Tibial nerve (tissue), 4 donors: ENCODE measurements around the gene WDR81. TPM values are rescaled to one million over a fixed set of nuclear protein-coding genes. Genes with fewer than 3 reads are reported as not detected.

ENCODE experiments used
- DNase-seq, 2 donors: peaks; one replicate each; pipeline ENCODE4 v3.0.0-alpha.2; 2019; ENCODE audit warnings: low spot score in 2 of 2
- H3K27ac ChIP-seq, 4 donors: fragments of 200-600 bp; sonication (generic) in 3 of 4; one replicate each; pipeline ENCODE4 v1.5.1; 2017 to 2019; ENCODE audit warnings: mild to moderate bottlenecking in 1 of 4
- H3K27me3 ChIP-seq, 2 donors: fragments of 200-600 bp; sonication (generic) in 1 of 2; one replicate each; pipeline versions ENCODE4 v1.5.1 to v1.6.0; 2017 to 2019
- H3K36me3 ChIP-seq, 3 donors: fragments of 200-600 bp; sonication (generic); one replicate each; pipeline ENCODE4 v1.5.1; 2018 to 2019
- H3K4me1 ChIP-seq, 4 donors: fragments of 200-600 bp; sonication (generic) in 3 of 4; one replicate each; pipeline ENCODE4 v1.5.1; 2017 to 2019
- H3K4me3 ChIP-seq, 4 donors: fragments of 200-600 bp; sonication (generic) in 3 of 4; one replicate each; pipeline ENCODE4 v1.5.1; 2017 to 2019; ENCODE audit warnings: mild to moderate bottlenecking in 1 of 4, moderate library complexity in 1 of 4
- H3K9me3 ChIP-seq, 4 donors: fragments of 200-600 bp; sonication (generic) in 3 of 4; one replicate each; pipeline ENCODE4 v1.5.1; 2017 to 2019
- EP300 ChIP-seq, 2 donors: sonication (generic); formaldehyde crosslinking; IDR thresholded peaks; one replicate each; pipeline ENCODE4 v1.6.1; 2017; ENCODE audit warnings: antibody characterized with exemption in 2 of 2, mild to moderate bottlenecking in 1 of 2
- POLR2A ChIP-seq, 2 donors: fragments of 450-650 bp; IDR thresholded peaks; one replicate each; pipeline ENCODE4 v1.6.1; 2017; ENCODE audit warnings: antibody characterized with exemption in 2 of 2, mild to moderate bottlenecking in 2 of 2, moderate library complexity in 2 of 2
- WGBS, 2 donors: methylation state at CpG; one replicate each; pipeline ENCODE4 v1.1.5; 2018; 5-methylcytosine and 5-hydroxymethylcytosine counted together
- total RNA-seq, 4 donors: library from RNA; depleted of rRNA; stranded (reverse); fragments of >200 nt; gene quantifications; one replicate each; pipeline ENCODE4 v1.1.0, GENCODE V29; 2016
- TF ChIP-seq, protein P1 (sequence below), 5 experiments: fragments of 200-600 bp in 3 of 5; fragments of 450-650 bp in 2 of 5; sonication (generic) in 3 of 5; IDR thresholded peaks; one replicate each; pipeline ENCODE4 v1.5.1; 2016 to 2019; ENCODE audit warnings: antibody characterized with exemption in 5 of 5, mild to moderate bottlenecking in 3 of 5, moderate library complexity in 2 of 5

WDR81 gene
- total RNA-seq, 4 donors from 2014 or later, result 54.4 to 111 (median 92.0) TPM

DNA sequence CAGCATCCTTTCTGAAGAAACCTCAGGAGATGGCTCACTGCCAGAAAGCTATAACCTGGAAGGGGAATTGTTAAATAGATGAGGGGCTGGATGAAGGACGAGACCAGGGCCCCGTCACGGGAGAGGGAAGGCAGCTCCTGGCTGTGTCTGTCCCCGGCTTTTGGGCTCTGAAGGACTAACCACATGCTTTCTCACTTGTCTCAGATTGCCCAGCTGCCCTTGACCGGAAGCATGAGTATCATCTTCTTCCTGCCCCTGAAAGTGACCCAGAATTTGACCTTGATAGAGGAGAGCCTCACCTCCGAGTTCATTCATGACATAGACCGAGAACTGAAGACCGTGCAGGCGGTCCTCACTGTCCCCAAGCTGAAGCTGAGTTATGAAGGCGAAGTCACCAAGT is 51.8 kb downstream of the WDR81 start:
- Histone ChIP-seq H3K4me3 (no peak overlapping the region), H3K36me3 (peaks cover 0 to 82% (median 4%) of the 10 kb centered on the region in 3 donors), H3K27me3 (no peaks in the 10 kb centered on the region), H3K9me3 (no peaks in the 10 kb centered on the region), H3K4me1 (peaks cover 0 to 54% (median 22%) of the 10 kb centered on the region in 4 donors), H3K27ac (peak overlapping the region in 2 of 4 donors; percentile 79 to 92)
- DNase-seq, result no peak
- TF ChIP-seq, protein P1, sequence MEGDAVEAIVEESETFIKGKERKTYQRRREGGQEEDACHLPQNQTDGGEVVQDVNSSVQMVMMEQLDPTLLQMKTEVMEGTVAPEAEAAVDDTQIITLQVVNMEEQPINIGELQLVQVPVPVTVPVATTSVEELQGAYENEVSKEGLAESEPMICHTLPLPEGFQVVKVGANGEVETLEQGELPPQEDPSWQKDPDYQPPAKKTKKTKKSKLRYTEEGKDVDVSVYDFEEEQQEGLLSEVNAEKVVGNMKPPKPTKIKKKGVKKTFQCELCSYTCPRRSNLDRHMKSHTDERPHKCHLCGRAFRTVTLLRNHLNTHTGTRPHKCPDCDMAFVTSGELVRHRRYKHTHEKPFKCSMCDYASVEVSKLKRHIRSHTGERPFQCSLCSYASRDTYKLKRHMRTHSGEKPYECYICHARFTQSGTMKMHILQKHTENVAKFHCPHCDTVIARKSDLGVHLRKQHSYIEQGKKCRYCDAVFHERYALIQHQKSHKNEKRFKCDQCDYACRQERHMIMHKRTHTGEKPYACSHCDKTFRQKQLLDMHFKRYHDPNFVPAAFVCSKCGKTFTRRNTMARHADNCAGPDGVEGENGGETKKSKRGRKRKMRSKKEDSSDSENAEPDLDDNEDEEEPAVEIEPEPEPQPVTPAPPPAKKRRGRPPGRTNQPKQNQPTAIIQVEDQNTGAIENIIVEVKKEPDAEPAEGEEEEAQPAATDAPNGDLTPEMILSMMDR (IDR thresholded peaks at IDR 0.05), result no peak
- TF ChIP-seq EP300 (IDR thresholded peaks at IDR 0.05) (no peak), POLR2A (IDR thresholded peaks at IDR 0.05) (no peak)
- 85 to 88% methylated on average over 10 of the region's 10 CpGs for WGBS, 2 donors

GRCh38 chr17:1776857-1777256 is 52.4 kb downstream of the WDR81 start:
- TF ChIP-seq, protein P1 (IDR thresholded peaks at IDR 0.05), result no peak
- TF ChIP-seq EP300 (IDR thresholded peaks at IDR 0.05), result no peak
- TF ChIP-seq POLR2A (IDR thresholded peaks at IDR 0.05), result no peak
- H3K27me3 ChIP-seq, result no peaks in the 10 kb centered on the region
- H3K4me3 ChIP-seq, result no peak overlapping the region
- peaks cover 0 to 82% (median 4%) of the 10 kb centered on the region in 3 donors for H3K36me3 ChIP-seq
- no peak for DNase-seq
- H3K9me3 ChIP-seq, result no peaks in the 10 kb centered on the region
- H3K27ac ChIP-seq, result peak overlapping the region in 2 of 4 donors; percentile 79 to 92
- WGBS, 2 donors, result 90 to 93% methylated on average over 7 of the region's 7 CpGs
- H3K4me1 ChIP-seq, result peaks cover 0 to 59% (median 26%) of the 10 kb centered on the region in 4 donors

- Histone ChIP-seq H3K4me3 (peak overlapping the region in 1 of 4 donors; percentile 4), H3K27me3 (no peaks in the 10 kb centered on the region), H3K9me3 (no peaks in the 10 kb centered on the region), H3K36me3 (peaks cover 0 to 77% (median 4%) of the 10 kb centered on the region in 3 donors), H3K4me1 (peaks cover 0 to 59% (median 33%) of the 10 kb centered on the region in 4 donors), H3K27ac (peak overlapping the region; percentile 62 to 98 (median 87))
- peak; percentile 90 to 97 for DNase-seq
- WGBS, 2 donors, result 48% methylated on average over 8 of the region's 8 CpGs
- peak; percentile 40 to 88 for TF ChIP-seq EP300 (IDR thresholded peaks at IDR 0.05)
- TF ChIP-seq, protein P1 (IDR thresholded peaks at IDR 0.05), result no peak
Measured at GRCh38 chr17:1779571-1780131, 55.1 kb downstream of the WDR81 start.

DNA sequence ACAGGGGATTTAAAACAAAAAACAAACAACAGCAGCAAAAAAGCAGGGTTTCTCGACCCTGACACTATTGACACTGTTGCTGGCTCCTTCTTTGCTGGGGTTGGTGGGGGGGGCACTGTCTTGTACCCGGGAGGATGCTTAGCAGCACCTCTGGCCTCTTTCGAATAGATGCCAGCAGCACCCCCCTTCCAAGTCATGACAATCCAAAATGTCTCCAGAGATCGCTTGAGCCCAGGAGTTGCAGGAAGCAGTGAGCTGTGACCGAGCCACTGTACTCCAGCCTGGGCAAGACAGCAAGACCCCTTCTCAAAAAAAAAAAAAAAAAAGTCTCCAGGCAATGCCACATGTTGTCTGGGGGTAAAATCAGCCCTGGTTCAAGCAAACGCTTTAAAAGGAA is 57.7 kb downstream of the WDR81 start:
- H3K4me3 ChIP-seq, result peak overlapping the region in 1 of 4 donors; percentile 7
- H3K4me1 ChIP-seq, result peaks cover 0 to 58% (median 36%) of the 10 kb centered on the region in 4 donors
- no peak for TF ChIP-seq EP300 (IDR thresholded peaks at IDR 0.05)
- TF ChIP-seq, protein P1 (IDR thresholded peaks at IDR 0.05), result no peak
- TF ChIP-seq POLR2A (IDR thresholded peaks at IDR 0.05), result no peak
- peaks cover 0 to 69% (median 4%) of the 10 kb centered on the region in 3 donors for H3K36me3 ChIP-seq
- DNase-seq, result no peak
- no peaks in the 10 kb centered on the region for H3K9me3 ChIP-seq
- no peaks in the 10 kb centered on the region for H3K27me3 ChIP-seq
- 57 to 68% methylated on average over 6 of the region's 6 CpGs for WGBS, 2 donors
- peak overlapping the region; percentile 82 to 98 (median 93) for H3K27ac ChIP-seq

- DNase-seq, result no peak
Measured at GRCh38 chr17:1783271-1783670, 58.8 kb downstream of the WDR81 start.

More at GRCh38 chr17:1783271-1783670, 58.8 kb downstream of the WDR81 start:
- Histone ChIP-seq H3K27me3 (no peaks in the 10 kb centered on the region), H3K27ac (peak overlapping the region; percentile 82 to 98 (median 93)), H3K4me1 (peaks cover 0 to 68% (median 37%) of the 10 kb centered on the region in 4 donors), H3K9me3 (no peaks in the 10 kb centered on the region), H3K4me3 (peak overlapping the region in 2 of 4 donors; percentile 18 to 28), H3K36me3 (peaks cover 0 to 60% (median 4%) of the 10 kb centered on the region in 3 donors)
- WGBS, 2 donors, result 81 to 86% methylated on average over 19 of the region's 19 CpGs
- no peak for TF ChIP-seq POLR2A (IDR thresholded peaks at IDR 0.05)
- TF ChIP-seq, protein P1 (IDR thresholded peaks at IDR 0.05), result no peak
